Loucy (cell line): Measurements from ENCODE around the gene VCAN.

ENCODE experiments used
- CTCF ChIP-seq: fragments of 200-600 bp; sonication (generic); conservative IDR thresholded peaks from 2 replicates; pipeline ENCODE4 v1.5.1; 2014; ENCODE audit warnings: mild to moderate bottlenecking, antibody characterized with exemption, low read length
- EZH2phosphoT487 ChIP-seq: fragments of 200-600 bp; IDR thresholded peaks from 2 replicates; pipeline ENCODE4 v1.6.1; 2018; ENCODE audit warnings: antibody characterized with exemption, mild to moderate bottlenecking, moderate library complexity, borderline replicate concordance

- no peak for TF ChIP-seq CTCF
- TF ChIP-seq EZH2phosphoT487 = no peak
Observed at GRCh38 chr5:83517688-83518085, 46.1 kb downstream of the VCAN start.
